K562 (cell line): Measurements from ENCODE around the gene MACROD2. TPM values are rescaled to one million over a fixed set of nuclear protein-coding genes. Genes with fewer than 3 reads are reported as not detected.

ENCODE experiments used
- ATAC-seq: fragments of 200-7000 bp; cut with Tn5 transposase; 3 replicates; pipeline ENCODE4 v1.9.1; 2020; ENCODE audit warnings: moderate library complexity
- BruUV-seq: library from RNA; stranded (reverse); fragments of 400-500 nt; replicated peaks from 2 replicates; lab custom pipeline; 2021; lab: Mats Ljungman, UMichigan
- CTCF ChIA-PET: fragments of 300-600 bp; formaldehyde crosslinking; extraction: SDS; loops from one replicate; lab custom pipeline; 2021; ENCODE audit warnings: low intra/inter-chr PET ratio; lab: Yijun Ruan, JAX
- POLR2A ChIA-PET: fragments of 300-600, 350-650 bp; sonication (Branson Sonifier 250); formaldehyde crosslinking; extraction: SDS; loops from one replicate; lab custom pipeline; 2021; ENCODE audit warnings: antibody characterized with exemption, inconsistent platforms; lab: Yijun Ruan, JAX
- DNase-seq, 4 experiments: peaks; one replicate each; pipeline versions ENCODE4 v3.0.0 to v3.0.0-alpha.2; 2011 to 2018; ENCODE audit warnings: low spot score in 3 of 4, mixed read lengths in 3 of 4; ENCODE audit errors: extremely low read depth in 1 of 4
- FAIRE-seq: peaks from 2 replicates; lab custom pipeline; 2011; peaks lifted over from hg19 to GRCh38; lab: Jason Lieb, UNC
- H2AFZ ChIP-seq: 2 replicates; pipeline ENCODE4 v1.6.0; 2011; ENCODE audit warnings: low read depth, low read length, control low read depth, inconsistent platforms
- H3K27ac ChIP-seq: fragments of 200-600 bp; 3 replicates; pipeline ENCODE4 v1.8.0; 2011; ENCODE audit warnings: low read depth, mild to moderate bottlenecking, control low read depth, inconsistent platforms, low read length, moderate library complexity, mixed read lengths; ENCODE audit errors: extremely low read depth
- H3K27me3 ChIP-seq, 2 experiments: fragments of 300-600 bp in 1 of 2; 2 replicates in 1 of 2; 3 replicates in 1 of 2; pipeline versions ENCODE4 v1.6.0 to v1.8.0; 2011; ENCODE audit warnings: inconsistent platforms in 2 of 2, low read length in 2 of 2, mild to moderate bottlenecking in 1 of 2, mixed read lengths in 1 of 2, moderate library complexity in 1 of 2; ENCODE audit not compliant: control insufficient read depth in 2 of 2, insufficient read depth in 2 of 2
- H3K36me3 ChIP-seq: fragments of 300-600 bp; 3 replicates; pipeline ENCODE4 v1.8.0; 2011; ENCODE audit warnings: mild to moderate bottlenecking, low read length, inconsistent platforms; ENCODE audit not compliant: control insufficient read depth, insufficient read depth
- H3K4me1 ChIP-seq, 2 experiments: fragments of 200-600 bp in 1 of 2; replicated peaks in 1 of 2; 2 replicates in 1 of 2; 3 replicates in 1 of 2; pipeline versions ENCODE4 v1.5.1 to v1.8.0; 2011; ENCODE audit warnings: inconsistent platforms in 2 of 2, low read length in 2 of 2, mild to moderate bottlenecking in 1 of 2, mixed read lengths in 1 of 2, moderate library complexity in 1 of 2; ENCODE audit not compliant: control insufficient read depth in 2 of 2, insufficient read depth in 2 of 2
- H3K4me2 ChIP-seq: 2 replicates; pipeline ENCODE4 v1.6.1; 2011; ENCODE audit warnings: low read length, control low read depth, inconsistent platforms, mixed read lengths; ENCODE audit not compliant: insufficient read depth
- H3K4me3 ChIP-seq: fragments of 200-600 bp; sonication (generic), shearing (Covaris generic); 2 replicates; pipeline ENCODE4 v1.5.1; 2016; ENCODE audit warnings: control low read depth, inconsistent platforms
- H3K79me2 ChIP-seq: fragments of 200-600 bp; 3 replicates; pipeline ENCODE4 v1.8.0; 2011; ENCODE audit warnings: low read length, inconsistent platforms; ENCODE audit not compliant: control insufficient read depth, insufficient read depth
- H3K9ac ChIP-seq, 2 experiments: 2 replicates each; pipeline versions ENCODE4 v1.6.0 to v1.6.1; 2011; ENCODE audit warnings: low read depth in 2 of 2, low read length in 2 of 2, control low read depth in 1 of 2, inconsistent platforms in 1 of 2, mild to moderate bottlenecking in 1 of 2, mixed read lengths in 1 of 2; ENCODE audit not compliant: insufficient read depth in 1 of 2
- H3K9me1 ChIP-seq: one replicate; pipeline ENCODE4 v1.6.0; 2011; ENCODE audit warnings: inconsistent platforms, mild to moderate bottlenecking, low read length, moderate library complexity; ENCODE audit not compliant: control insufficient read depth, insufficient read depth
- H3K9me3 ChIP-seq: replicated peaks from 2 replicates; pipeline ENCODE4 v1.5.1; 2011; ENCODE audit warnings: low read depth, low read length, inconsistent platforms; ENCODE audit not compliant: control insufficient read depth, insufficient read depth
- H4K20me1 ChIP-seq: replicated peaks from 2 replicates; pipeline ENCODE4 v1.6.1; 2011; ENCODE audit warnings: low read length, inconsistent platforms, mixed read lengths; ENCODE audit not compliant: control insufficient read depth, insufficient read depth
- EZH2 ChIP-seq: IDR thresholded peaks from 2 replicates; pipeline ENCODE4 v1.6.1; 2012; ENCODE audit warnings: low read depth, mild to moderate bottlenecking, inconsistent platforms, low read length, borderline replicate concordance
- GATAD2A ChIP-seq: fragments of 450-650 bp; IDR thresholded peaks from 2 replicates; pipeline ENCODE4 v1.6.1; 2017
- GTF2F1 ChIP-seq: IDR thresholded peaks from 2 replicates; pipeline ENCODE4 v1.6.1; 2011; ENCODE audit warnings: low read depth, low read length, improper control_type of control experiment
- HES1 ChIP-seq: fragments of 450-650 bp; IDR thresholded peaks from 2 replicates; pipeline ENCODE4 v1.6.1; 2016; ENCODE audit warnings: low read depth, mild to moderate bottlenecking, moderate library complexity
- ILK ChIP-seq: fragments of 450-650 bp; IDR thresholded peaks from 2 replicates; pipeline ENCODE4 v1.6.1; 2016; ENCODE audit warnings: missing genetic modification characterization, low read depth, mild to moderate bottlenecking, missing compliant biosample characterization, moderate library complexity, borderline replicate concordance
- MGA ChIP-seq: fragments of 450-650 bp; IDR thresholded peaks from 2 replicates; pipeline ENCODE4 v1.6.1; 2016; ENCODE audit warnings: mild to moderate bottlenecking, moderate library complexity
- MLX ChIP-seq, 2 experiments: fragments of 450-650 bp in 1 of 2; sonication (generic) in 1 of 2; formaldehyde crosslinking; conservative IDR thresholded peaks; 2 replicates each; pipeline versions ENCODE4 v1.4.0 to v1.8.1; 2020 to 2022; ENCODE audit warnings: mild to moderate bottlenecking in 1 of 2, missing genetic modification reagents in 1 of 2
- RBM14 ChIP-seq: fragments of 200-400 bp; formaldehyde crosslinking; IDR thresholded peaks from 2 replicates; pipeline ENCODE4 v1.6.1; 2018; ENCODE audit warnings: low read depth, mild to moderate bottlenecking, low read length, moderate library complexity, borderline replicate concordance; ENCODE audit not compliant: insufficient read depth
- SMARCA4 ChIP-seq: fragments of 450-650 bp; IDR thresholded peaks from 2 replicates; pipeline ENCODE4 v1.6.1; 2016
- TBP ChIP-seq: optimal IDR thresholded peaks from 2 replicates; pipeline ENCODE3; 2011; ENCODE audit warnings: low read depth, low read length, improper control_type of control experiment
- ZNF133 ChIP-seq: fragments of 250-450 bp; sonication (Bioruptor Pico); IDR thresholded peaks from 2 replicates; pipeline ENCODE4 v1.4.0; 2020; ENCODE audit warnings: mild to moderate bottlenecking
- WGBS: fragments of 100-300 bp; shearing (Covaris generic); methylation state at CpG from one replicate; pipeline ENCODE4 v1.1.6; 2016; ENCODE audit warnings: low coverage, mixed read lengths; ENCODE audit not compliant: insufficient coverage; ENCODE audit errors: missing lambda C conversion rate; 5-methylcytosine and 5-hydroxymethylcytosine counted together
- in situ Hi-C: fragments of 300-500 bp; cut with MboI; formaldehyde crosslinking; loops from 4 replicates; pipeline ENCODE4 v1.15.0; 2018; ENCODE audit warnings: inconsistent platforms, mixed read lengths
- intact Hi-C: fragments of 100-400 bp; cut with micrococcal nuclease; formaldehyde crosslinking; loops from 2 replicates; pipeline ENCODE4 v1.14.2; 2022
- polyA plus RNA-seq, 8 experiments: library from polyadenylated mRNA; depleted of rRNA in 4 of 8; stranded (reverse) in 5 of 8; unstranded in 3 of 8; fragments of >200 nt; fragmentation: Nextera tagmentation in 2 of 8; fragmentation: Illumina TruSeq in 1 of 8; extraction: Ambion mirVana in 2 of 8; extraction: Trizol in 1 of 8; gene quantifications; 2 replicates each; pipeline versions ENCODE4 v1.2.1 to v1.2.3, GENCODE V29; 2011 to 2014; ENCODE audit warnings: inconsistent platforms in 1 of 8, missing spikeins in 1 of 8
- total RNA-seq, 7 experiments: library from RNA; depleted of rRNA in 6 of 7; stranded (reverse); fragments of >200 nt in 6 of 7; fragmentation: Illumina TruSeq in 2 of 7; extraction: Trizol in 2 of 7; gene quantifications; 2 replicates each; pipeline versions ENCODE4 v1.2.1 to v1.2.3, GENCODE V29; 2011 to 2021; ENCODE audit warnings: low replicate concordance in 1 of 7

MACROD2 gene
- total and polyA plus RNA-seq, 9 of the 15 experiments (the other 6 are each of a cell fraction or from before 2014, with no cell fraction given), result not detected

GRCh38 chr20:15075586-15075985, 1080.3 kb downstream of the MACROD2 start:
- in situ Hi-C loops (no loop called here), intact Hi-C loops (no loop called here)
- no peaks in the 10 kb centered on the region for H3K36me3 ChIP-seq
- H3K4me2 ChIP-seq, result no peak overlapping the region
- no peaks in the 10 kb centered on the region for H3K79me2 ChIP-seq
- H3K9ac ChIP-seq, result no peak overlapping the region
- H3K4me1 ChIP-seq, result no peaks in the 10 kb centered on the region
- no peaks in the 10 kb centered on the region for H3K9me1 ChIP-seq
- DNase-seq (no peak), ATAC-seq (no peak), FAIRE-seq (no peak)
- H2AFZ ChIP-seq, result no peak overlapping the region
- no peak overlapping the region for H3K27ac ChIP-seq
- H3K4me3 ChIP-seq, result no peak overlapping the region
- CTCF ChIA-PET, result no interaction called here
- H3K27me3 ChIP-seq, result no peaks in the 10 kb centered on the region
- no peaks in the 10 kb centered on the region for H3K9me3 ChIP-seq
- 0% methylated on average over 1 of the region's 3 CpGs for WGBS
- no TSS peak for BruUV-seq
- POLR2A ChIA-PET, result no interaction called here
- H4K20me1 ChIP-seq, result no peaks in the 10 kb centered on the region
- TF ChIP-seq SMARCA4, result no peak
- no peak for TF ChIP-seq GTF2F1
- no peak for TF ChIP-seq EZH2
- no peak for TF ChIP-seq MLX (CRISPR knock-in tag; conservative IDR thresholded peaks at IDR 0.05)
- TF ChIP-seq TBP, result no peak
- no peak for TF ChIP-seq ZNF133 (CRISPR knock-in tag)
- TF ChIP-seq RBM14, result no peak
- TF ChIP-seq ILK (tag), result no peak
- TF ChIP-seq GATAD2A, result no peak
- TF ChIP-seq MGA, result no peak
- no peak for TF ChIP-seq HES1
